Right lung (tissue), 5 donors: ENCODE measurements around the gene CFAP70. TPM values are rescaled to one million over a fixed set of nuclear protein-coding genes. Genes with fewer than 3 reads are reported as not detected.
"Not testable (repeated sequence)": the region's sequence is repeated elsewhere in the genome, so short reads cannot be mapped to it uniquely, and the experiment has no call there.

Source experiments
- DNase-seq, 2 donors: peaks; one replicate each; pipeline ENCODE4 v3.0.0-alpha.2; 2013
- polyA plus RNA-seq, 5 donors: library from polyadenylated mRNA; unstranded; fragments of 120-200 nt; gene quantifications; one replicate each; pipeline versions ENCODE4 v1.2.1 to v1.2.3, GENCODE V29; 2013; ENCODE audit warnings: inconsistent platforms in 1 of 5, low replicate concordance in 1 of 5; ENCODE audit not compliant: insufficient read length in 5 of 5, insufficient read depth in 1 of 5

CFAP70 gene
- polyA plus RNA-seq, 5 donors = 10.7 to 20.4 (median 15.8) TPM

DNA sequence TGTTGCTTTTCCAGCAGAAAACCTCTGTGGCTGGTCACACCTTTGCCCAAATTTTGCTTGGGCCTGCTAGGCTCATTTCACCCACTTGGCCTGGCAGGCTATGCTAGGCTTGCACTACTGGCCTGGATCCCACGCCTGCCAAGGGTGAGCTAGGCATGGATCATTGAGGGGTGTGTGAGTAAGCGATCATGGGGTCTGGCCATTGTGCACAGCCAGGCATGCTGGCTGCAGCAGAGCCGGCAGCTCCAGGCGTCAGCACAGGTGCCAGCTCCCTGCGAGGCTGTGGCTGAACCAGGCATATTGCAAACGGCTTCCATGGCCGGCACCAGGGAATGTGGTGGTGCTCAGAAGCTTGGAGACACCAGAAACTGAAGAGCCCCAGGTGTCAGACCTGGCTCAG lies 19.2 kb downstream of the CFAP70 start:
- DNase-seq = no peak

GRCh38 chr10:73338801-73339368 lies 19.8 kb downstream of the CFAP70 start:
- DNase-seq = no peak

DNA sequence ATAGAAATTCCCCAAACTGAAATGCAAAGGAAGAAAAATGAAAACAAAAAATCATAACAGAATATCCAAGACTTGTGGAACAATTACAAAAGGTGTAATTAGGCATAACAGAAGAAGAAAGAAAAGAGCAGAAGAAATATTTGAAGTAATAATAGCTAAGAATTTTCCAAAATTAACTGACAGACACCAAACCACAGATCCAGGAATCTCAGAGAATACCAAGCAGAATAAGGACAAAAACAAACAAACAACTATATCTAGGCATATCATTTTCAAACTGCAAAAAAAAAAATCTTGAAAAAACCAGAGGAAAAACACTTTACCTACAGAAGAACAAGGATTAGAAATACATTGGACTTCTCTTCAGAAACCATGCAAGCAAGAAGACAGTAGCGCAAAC lies 25.5 kb downstream of the CFAP70 start:
- DNase-seq = no peak

DNA sequence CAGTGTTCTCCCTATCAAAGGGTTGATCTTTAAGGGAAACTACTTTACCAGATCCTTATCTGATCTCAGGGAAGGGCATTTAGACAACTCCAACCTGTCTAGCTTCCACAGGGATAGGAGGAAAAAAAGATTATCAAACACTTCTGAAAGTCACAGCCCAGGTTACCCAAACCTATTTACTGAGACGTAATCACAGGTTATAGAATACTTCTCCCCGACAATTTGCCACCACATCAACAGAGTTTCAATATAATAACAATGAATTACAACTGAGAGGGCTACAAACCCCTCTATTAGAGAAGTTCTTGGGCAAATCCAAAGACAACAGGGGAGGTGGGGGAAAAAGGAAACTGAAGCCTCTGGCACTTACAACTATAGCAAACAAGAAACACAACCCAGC lies 26.3 kb downstream of the CFAP70 start:
- DNase-seq = no peak

GRCh38 chr10:73328523-73328922 lies 30.1 kb downstream of the CFAP70 start:
- DNase-seq = not testable (repeated sequence)

DNA sequence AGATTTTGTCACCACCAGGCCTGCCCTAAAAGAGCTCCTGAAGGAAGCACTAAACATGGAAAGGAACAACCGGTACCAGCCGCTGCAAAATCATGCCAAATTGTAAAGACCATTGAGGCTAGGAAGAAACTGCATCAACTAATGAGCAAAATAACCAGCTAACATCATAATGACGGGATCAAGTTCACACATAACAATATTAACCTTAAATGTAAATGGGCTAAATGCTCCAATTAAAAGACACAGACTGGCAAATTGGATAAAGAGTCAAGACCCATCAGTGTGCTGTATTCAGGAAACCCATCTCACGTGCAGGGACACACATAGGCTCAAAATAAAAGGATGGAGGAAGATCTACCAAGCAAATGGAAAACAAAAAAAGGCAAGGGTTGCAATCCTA lies 33.4 kb downstream of the CFAP70 start:
- not testable (repeated sequence) for DNase-seq

DNA sequence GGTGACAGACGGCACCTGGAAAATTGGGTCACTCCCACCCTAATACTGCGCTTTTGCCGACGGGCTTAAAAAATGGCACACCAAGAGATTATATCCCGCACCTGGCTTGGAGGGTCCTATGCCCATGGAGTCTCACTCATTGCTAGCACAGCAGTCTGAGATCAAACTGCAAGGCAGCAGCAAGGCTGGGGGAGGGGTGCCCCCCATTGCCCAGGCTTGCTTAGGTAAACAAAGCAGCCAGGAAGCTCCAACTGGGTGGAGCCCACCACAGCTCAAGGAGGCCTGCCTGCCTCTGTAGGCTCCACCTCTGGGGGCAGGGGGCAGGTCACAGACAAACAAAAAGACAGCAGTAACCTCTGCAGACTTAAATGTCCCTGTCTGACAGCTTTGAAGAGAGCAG lies 35.1 kb downstream of the CFAP70 start:
- not testable (repeated sequence) for DNase-seq

GRCh38 chr10:73310475-73310874 lies 48.2 kb downstream of the CFAP70 start:
- no peak for DNase-seq

DNA sequence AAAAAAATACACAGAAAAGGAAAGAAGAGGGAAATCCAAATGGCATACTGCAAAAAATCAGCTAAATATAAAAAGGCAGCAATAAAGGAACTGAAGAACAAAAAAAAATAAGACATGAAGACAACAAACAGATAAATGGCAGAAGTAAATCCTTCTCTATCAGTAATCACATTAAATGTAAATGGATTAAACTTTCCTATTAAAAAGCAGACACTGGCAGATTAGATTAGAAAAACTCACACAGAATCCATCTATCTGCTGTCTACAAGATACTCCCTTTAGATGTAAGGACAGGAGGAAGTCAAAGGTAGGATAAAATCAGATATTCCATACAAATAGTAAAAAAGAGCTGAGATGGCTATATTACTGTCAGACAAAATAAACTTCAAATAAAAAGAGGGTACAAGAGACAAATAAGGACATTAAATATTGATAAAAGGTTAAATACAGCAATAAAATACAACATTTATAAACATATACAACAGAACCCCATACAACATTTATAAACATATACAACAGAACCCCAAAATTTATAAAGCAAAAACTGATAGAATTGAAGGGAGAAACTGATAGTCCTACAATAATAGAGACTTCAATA lies 51.4 kb downstream of the CFAP70 start:
- no peak for DNase-seq

DNA sequence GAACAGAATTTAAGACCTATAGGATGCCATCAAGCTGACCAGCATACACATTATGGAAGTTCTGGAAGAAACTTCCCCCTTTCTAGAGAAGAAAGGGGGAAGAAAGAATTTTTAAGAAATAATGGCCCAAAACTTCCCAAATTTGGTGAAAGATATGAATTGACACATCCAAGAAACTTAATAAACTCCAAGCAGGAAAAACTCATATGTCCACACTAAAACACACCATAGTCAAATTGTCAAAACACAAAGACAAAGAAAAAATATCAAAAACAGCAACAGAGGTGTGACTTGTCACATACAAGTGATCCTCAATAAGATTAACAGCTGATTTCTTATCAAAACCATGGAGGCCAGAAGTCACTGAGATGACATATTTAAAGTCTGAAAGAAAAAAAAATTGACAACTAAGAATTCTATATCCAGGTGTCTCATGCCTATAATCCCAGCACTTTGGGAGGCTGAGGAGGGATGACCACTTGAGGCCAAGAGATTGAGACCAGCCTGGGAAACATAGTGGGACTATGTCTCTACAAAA lies 52.4 kb downstream of the CFAP70 start:
- no peak for DNase-seq

- no peak for DNase-seq
Measured at GRCh38 chr10:73296946-73297345, 61.7 kb downstream of the CFAP70 start.

GRCh38 chr10:73293461-73293860 lies 65.2 kb downstream of the CFAP70 start:
- DNase-seq = no peak

DNA sequence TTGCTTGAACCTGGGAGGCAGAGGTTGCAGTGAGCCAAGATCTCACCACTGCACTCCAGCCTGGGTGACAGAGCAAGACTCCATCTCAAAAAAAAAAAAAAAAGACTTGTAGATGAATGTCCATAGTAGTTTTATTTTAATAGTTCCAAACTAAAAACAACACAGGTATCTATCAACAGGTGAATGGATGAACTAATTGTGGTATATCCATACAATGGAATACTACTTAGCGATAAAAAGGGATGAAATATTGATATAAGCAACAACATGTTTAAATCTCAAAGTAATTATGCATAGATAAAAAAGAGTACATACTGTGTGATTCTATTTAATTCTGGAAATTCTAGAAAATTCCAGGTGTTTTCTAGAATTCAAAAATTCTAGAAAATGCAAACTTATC lies 68.7 kb downstream of the CFAP70 start:
- DNase-seq = no peak

DNA sequence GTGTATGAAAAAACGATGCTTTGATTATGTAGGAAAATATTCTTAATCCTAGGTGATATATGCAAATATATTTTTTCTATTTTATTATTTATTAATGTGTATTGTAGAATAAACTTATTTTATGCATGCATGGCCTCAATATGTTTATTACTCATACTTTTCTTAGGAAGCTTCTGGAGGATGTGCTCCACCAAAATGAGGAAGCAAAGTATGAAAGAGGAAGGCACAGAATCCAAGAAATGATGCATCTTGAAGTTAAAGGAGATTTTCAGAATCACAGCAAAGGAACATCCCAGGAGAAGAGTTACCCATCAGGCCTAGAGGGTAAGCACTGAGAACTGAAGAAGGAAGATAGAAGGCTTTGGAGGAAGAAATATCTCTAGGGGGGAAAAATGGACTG lies 71.2 kb downstream of the CFAP70 start:
- no peak for DNase-seq

GRCh38 chr10:73281097-73281496 lies 77.6 kb downstream of the CFAP70 start:
- no peak for DNase-seq

DNA sequence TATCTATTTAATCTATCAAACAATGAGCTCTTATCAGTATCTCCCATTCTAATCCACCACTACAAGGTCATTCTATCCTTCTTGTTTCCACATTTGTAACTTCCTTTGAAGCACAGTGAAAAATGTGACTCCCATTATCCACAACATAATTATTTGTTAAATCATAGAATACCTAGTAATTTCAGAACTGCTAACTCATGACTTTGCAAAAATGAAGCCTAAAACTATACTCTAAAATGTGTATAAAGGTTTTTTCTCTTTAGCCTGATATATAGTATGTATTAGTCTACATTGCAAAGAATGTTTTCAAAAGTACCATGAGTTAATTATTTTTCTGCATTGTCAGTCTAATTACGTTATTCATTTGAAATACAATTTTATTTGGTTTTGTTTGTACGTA lies 94.2 kb downstream of the CFAP70 start:
- DNase-seq = no peak

GRCh38 chr10:73263693-73264347 lies 94.8 kb downstream of the CFAP70 start:
- no peak for DNase-seq

DNA sequence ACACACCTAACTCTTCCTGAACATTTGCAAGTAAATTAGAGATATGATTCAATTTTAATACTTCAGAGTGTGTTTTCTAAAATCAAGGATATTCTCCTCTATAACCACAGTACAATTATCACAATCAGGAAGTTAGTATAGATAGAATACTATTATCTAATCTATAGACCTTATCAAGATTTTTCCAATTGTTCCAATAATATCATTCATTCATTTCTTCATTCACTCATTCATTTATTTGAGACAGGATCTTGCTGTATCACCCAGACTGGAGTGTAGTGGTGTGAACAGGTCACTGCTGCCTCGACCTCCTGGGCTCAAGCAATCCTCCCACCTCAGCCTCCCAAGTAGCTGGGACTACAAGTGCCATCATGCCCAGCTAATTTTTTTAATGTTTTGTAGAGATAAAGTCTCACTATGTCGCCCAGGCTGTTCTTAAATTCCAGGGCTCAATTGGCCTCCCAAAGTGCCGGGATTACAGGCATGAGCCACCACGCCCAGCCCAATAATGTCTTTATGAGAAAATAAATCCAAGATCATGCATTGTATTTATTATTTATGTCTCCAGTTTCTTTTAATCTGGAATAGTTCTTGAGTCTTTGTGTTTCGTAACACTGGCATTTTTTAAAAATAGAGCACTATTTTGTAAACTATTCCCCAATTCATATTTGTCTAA lies 95.6 kb downstream of the CFAP70 start:
- DNase-seq = no peak

- no peak for DNase-seq
Measured at GRCh38 chr10:73262105-73262730, 96.4 kb downstream of the CFAP70 start.

GRCh38 chr10:73261362-73261995 lies 97.2 kb downstream of the CFAP70 start:
- DNase-seq = no peak

DNA sequence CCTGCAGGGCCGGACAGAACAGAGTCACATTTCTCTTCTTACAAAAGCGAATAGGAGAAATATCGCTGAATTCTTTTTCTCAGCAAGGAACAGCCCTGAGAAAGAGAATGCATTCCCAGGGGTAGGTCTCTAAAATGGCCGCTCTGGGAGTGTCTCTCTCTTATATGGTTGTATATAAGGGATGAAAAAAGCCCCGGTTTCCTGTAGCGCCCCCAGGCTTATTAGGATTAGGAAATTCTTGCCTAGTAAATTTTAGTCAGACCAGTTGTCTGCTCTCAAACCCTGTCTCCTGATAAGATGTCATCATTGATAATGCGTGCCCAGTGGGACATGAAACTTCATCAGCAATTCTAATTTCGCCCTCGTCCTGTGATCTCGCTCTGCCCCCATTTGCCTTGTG lies 100.1 kb downstream of the CFAP70 start:
- DNase-seq = not testable (repeated sequence)

DNA sequence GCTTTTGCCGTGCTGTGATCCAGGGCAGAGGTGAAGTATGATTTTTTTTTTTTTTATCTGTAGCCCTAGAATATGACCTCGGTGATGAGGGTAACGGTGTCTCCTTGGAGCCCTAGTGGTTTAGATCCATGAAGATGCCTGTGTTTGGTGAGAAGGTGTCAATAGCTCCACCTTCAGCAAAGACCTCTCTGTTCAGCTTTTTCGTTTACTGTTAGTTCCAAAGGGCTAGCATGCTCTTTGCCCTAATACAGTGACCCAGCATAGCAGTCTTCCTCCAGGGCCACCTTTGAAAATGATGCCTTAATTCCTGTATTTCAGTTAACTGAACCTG lies 105.5 kb downstream of the CFAP70 start:
- DNase-seq = no peak
